Renal cortical epithelial cell (primary cell): Measurements from ENCODE around the gene ANKRD13D. TPM values are rescaled to one million over a fixed set of nuclear protein-coding genes. Genes with fewer than 3 reads are reported as not detected.

Source experiments
- DNase-seq: peaks from one replicate; pipeline ENCODE4 v3.0.0-alpha.2; 2011; ENCODE audit warnings: low read depth
- total RNA-seq: library from RNA; depleted of rRNA; stranded (reverse); fragments of >200 nt; gene quantifications from 2 replicates; pipeline ENCODE4 v1.2.3, GENCODE V29; 2014

ANKRD13D gene
- total RNA-seq, 1 donor from 2014 or later: 29.0 TPM

DNA sequence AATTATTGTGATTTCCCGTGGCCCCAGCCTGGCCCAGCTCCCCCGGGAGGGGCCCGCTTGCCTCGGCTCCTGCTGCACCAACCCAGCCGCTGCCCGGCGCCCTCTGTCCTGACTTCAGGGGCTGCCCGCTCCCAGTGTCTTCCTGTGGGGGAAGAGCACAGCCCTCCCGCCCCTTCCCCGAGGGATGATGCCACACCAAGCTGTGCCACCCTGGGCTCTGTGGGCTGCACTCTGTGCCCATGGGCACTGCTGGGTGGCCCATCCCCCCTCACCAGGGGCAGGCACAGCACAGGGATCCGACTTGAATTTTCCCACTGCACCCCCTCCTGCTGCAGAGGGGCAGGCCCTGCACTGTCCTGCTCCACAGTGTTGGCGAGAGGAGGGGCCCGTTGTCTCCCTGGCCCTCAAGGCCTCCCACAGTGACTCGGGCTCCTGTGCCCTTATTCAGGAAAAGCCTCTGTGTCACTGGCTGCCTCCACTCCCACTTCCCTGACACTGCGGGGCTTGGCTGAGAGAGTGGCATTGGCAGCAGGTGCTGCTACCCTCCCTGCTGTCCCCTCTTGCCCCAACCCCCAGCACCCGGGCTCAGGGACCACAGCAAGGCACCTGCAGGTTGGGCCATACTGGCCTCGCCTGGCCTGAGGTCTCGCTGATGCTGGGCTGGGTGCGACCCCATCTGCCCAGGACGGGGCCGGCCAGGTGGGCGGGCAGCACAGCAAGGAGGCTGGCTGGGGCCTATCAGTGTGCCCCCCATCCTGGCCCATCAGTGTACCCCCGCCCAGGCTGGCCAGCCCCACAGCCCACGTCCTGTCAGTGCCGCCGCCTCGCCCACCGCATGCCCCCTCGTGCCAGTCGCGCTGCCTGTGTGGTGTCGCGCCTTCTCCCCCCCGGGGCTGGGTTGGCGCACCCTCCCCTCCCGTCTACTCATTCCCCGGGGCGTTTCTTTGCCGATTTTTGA lies 3.3 kb upstream of the ANKRD13D start:
- no peak for DNase-seq

DNA sequence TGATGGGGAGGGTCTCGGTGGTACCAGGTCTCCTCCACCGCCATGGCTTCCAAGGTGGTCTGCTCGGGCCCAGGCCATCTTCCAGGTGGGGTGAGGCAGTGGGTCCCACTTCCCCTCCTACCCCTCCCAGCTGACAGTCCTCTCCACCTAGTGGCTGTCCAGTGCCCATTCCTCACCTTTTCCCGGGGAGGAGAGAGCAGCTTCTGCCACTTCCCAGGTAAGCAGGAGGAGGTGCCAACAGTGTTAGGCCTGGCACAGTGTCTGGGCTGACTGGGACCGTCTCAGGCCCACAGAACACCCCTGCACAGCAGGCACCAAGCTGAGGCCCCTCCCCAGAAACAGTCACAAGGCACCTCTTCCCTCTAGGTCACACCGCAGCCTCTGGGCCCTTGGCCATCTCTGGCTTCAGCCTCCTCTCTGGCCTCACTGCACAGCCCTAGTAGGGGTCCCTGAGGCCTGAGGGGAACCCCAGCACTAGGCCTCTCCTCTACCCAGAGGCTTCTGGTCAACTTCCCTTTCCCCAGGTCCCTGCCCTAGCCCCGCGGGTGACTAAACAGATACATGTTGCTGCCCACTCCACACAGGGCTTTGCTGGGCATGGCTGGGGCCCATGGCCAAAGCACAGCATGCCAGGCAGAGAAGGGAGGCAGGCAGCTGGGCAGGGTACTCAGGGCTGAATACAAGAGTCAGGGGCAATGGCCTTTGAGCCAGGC lies 2.3 kb upstream of the ANKRD13D start:
- no peak for DNase-seq

DNA sequence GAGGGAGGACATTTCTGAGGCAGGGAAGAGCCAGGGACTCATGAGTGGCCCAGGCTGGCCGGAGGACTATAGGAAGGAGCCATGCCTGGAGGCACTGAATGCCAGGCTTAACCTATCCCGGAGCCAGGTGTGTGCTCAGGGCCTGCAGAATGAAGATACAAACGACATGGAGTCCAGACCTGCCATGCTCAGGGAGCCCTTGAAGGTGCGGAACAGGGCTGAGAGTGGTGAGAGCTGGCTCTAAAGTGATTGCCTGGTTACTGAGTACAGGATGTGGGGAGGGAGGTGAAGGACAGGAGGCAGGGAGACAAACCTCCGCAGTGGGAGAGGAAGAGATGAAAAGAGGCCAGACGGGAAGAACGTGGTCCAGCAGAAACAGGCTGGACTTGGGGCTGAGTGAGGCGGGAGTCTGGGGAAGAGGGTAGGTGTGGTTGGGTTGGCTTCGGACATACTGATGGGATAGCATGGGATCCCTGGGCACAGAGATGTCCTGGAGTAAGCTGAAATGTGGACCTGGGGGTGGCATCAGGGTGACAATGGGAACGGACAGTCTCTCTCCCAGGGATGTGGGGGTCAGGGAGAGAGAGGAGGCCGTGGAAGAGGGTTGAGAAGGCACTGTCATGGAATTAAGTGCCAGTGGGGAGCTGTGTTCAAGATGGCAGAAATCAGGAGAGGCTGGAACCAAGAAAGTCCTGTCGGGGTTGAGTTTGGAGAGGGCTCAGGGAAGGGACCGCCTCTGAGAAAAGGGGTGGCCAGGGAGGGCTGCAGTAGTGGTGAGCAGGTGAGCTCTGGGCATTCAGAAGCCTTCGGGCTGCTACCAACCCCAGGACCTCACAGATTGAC lies 1.5 kb upstream of the ANKRD13D start:
- no peak for DNase-seq

DNA sequence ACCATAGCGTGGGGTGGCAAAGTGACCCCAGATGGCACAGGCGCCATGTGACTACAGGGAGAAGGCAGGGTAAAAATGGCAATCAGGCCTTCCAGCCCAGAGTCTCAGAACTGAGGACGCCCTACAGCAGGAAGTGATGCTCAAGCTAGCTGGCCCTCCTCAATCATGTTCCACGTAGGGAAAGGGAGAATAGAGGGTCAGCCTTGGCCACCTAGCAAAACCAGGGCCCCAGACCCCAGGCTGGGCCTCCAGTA lies 978 bp upstream of the ANKRD13D start:
- DNase-seq: no peak

DNA sequence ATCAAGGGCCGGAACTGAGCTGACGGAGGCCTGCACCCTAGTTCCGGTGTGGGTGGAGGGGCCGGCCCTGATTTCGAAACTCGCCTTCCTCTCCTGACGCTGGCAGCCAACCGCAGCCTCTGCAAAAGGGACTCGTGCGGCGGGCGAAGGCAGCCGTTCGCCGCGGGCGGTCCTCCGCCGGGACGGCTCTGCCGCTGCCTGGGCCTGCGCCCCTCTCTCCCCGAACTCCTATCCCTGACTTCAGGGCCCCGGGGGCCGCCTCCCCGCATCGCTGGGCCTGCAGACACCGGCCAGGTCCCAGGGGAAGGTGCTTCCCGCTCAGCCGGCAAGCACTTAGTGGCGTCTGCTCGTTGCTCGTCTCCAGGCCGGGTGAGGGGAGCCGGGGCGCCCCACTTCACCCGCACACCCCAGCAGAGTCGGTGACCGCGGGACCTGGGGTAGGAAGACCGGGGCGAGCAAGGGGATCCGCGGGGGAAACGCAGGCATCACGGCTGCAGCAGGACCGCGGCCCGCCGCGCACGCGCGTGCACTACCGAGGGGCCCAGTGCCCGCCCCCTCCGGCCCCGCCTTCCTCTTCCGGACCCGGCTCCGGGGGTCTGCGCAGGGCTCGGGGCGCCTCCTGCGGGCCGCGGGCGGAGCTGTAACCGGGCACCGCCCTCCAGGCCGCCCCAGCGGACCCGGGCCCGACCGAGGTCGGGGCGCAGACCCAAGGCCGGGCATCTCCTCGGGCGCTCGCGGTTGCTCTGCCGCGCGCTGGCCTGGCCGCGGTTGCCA lies 464 bp upstream of the ANKRD13D start:
- peak; percentile 68 for DNase-seq

DNA sequence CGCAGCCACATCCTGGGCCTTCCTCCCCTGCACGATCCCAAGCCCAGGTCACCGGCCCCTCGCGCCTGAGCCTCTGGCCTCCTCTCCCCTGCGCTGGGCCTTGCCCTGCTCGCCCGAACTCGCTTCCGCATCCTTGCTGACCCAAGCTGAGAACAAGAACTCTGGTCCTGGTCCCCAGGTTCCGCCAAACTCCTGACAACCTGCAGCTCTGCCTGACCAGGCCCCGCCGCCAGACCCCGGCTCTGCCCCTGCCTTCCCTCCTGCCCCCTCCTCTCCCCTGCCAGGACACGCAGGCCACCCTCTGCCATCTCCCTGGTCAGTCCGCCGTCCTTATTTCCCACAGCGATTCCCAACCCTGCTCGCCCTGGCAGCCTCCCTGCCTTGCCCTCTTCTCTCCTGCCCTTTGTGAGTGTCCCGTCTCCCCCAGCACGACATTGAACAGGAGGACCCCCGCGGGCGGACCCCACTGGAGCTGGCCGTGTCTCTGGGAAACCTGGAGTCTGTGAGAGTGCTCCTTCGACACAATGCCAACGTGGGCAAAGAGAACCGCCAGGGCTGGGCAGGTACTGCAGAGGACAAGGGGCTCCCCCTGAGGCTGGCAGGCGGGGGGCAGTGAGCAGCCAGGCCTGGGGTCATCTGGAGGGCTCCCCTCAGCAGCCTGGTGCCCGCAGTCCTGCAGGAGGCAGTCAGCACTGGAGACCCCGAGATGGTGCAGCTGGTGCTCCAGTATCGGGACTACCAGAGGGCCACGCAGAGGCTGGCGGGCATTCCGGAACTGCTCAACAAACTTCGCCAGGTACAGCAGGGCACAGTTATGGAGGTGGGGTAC lies 762 bp downstream of the ANKRD13D start:
- DNase-seq: no peak

DNA sequence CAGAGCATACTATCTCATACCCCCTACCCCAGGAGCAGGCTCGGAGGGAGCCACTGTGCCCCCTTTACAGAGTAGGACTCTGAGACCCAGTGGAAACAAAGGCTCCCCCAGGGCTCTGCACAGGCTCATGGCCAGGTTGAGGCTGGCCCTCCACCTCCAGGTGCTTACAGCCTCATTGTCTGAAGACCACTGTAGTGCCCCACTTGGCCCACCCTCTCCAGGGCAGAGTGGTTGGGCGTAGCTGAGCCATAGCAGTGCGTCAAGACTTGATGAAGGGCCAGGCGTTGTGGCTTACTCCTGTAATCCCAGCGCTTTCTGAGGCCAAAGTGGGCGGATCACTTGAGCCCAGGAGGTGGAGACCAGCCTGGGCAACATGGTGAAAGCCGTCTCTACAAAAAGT lies 1.7 kb downstream of the ANKRD13D start:
- DNase-seq: no peak

DNA sequence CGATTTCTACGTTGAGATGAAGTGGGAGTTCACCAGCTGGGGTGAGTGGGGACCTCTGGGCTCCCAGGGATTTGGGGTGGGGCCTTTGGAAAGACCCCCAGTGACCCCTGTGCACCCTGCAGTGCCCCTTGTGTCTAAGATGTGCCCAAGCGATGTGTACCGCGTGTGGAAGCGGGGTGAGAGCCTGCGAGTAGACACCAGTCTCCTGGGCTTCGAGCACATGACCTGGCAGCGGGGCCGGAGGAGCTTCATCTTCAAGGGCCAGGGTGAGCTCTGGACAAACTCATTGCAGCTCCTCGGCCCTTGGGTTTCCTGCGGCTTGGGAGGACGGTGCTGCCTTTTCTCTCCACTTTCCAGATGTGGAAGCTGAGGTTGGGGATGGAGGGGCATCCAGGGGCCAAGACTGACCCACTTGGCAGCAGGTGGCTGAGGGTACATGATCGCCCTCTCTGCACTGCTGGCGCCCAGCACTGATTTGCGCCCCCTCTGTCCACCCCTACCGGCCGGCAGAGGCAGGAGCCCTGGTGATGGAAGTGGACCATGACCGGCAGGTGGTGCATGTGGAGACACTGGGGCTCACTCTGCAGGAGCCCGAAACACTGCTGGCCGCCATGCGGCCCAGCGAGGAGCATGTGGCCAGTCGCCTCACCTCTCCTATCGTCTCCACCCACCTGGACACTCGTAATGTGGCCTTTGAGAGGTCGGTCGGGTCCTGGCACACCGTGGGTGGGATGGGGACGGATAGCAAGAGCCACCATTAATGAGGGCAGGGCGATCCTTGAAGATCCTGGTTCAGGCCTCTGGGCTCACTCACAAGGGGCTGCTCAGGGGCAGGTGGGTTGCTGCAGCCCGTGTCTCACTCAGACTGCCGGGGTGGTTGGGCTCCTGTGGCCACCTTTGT lies 2.6 kb downstream of the ANKRD13D start:
- no peak for DNase-seq

DNA sequence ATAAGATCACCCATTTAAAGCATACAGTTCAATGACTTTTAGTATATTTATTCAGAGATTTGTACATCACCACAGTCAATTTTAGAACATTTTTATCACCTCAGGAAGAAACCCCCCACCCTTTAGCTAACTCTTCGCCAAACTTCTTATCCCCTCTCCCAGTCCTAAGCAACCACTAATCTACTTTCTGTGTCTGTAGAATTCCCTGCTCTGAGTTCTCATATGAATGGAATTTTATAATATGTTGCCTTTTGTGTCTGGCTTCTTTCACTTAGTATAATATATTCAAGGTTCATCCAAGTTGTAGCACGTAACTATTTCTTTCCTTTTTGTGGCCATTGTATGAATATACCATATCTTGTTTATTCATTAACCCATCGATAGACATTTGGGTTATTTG lies 3.6 kb downstream of the ANKRD13D start:
- DNase-seq: no peak

DNA sequence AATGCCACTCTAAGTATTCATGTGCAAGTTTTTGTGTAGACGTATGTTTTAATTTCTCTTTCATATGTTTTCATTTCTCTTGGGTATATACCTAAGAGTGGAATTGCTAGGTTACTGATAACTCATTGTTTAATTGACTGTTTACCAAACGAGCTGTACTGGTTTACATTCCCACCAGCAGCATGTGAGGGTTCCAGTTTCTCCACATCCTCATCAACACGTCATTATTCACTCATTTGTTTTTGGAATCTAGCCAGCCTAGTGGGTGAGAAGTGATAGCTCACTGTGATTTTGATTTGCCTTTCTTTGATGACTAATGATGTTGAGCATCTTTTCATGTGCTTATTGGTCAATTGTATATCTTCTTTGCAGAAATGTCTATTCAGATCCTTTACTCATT lies 4.0 kb downstream of the ANKRD13D start:
- DNase-seq: peak; percentile 56

DNA sequence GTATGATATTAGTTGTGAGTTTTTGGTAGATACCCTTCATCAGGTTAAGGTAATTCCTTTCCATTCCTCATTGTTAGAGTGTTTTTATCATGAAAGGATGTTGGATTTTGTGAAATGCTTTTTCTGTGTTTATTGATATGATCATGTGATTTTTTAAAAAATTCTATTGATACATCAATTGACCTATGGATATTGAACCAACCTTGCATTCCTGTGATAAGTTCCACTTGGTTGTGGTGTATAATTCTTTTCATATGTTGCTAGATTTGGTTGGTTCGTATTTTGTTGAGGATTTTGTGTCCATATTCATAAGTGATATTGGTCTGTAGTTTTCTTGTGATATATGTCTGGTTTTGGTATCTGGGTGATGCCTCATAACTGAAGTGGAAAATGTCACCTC lies 6.7 kb downstream of the ANKRD13D start:
- no peak for DNase-seq

DNA sequence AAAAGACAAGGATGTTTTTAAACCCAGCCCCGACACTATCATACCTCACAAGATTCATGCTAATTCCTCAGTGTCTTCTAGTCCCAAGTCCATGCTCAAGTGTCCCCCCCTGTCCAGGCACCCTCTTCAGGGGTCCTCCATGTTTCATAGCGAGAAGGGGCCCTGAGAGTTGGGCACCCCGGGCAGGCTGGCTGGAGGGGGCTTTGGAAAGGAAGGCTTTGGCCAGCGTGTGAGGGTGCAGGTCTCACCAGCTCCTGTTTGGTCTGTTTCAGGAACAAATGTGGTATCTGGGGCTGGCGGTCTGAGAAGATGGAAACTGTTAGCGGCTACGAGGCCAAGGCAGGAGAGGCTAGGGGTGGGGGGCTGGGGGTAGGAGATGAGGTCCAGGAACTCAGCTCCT lies 9.7 kb downstream of the ANKRD13D start:
- no peak for DNase-seq

DNA sequence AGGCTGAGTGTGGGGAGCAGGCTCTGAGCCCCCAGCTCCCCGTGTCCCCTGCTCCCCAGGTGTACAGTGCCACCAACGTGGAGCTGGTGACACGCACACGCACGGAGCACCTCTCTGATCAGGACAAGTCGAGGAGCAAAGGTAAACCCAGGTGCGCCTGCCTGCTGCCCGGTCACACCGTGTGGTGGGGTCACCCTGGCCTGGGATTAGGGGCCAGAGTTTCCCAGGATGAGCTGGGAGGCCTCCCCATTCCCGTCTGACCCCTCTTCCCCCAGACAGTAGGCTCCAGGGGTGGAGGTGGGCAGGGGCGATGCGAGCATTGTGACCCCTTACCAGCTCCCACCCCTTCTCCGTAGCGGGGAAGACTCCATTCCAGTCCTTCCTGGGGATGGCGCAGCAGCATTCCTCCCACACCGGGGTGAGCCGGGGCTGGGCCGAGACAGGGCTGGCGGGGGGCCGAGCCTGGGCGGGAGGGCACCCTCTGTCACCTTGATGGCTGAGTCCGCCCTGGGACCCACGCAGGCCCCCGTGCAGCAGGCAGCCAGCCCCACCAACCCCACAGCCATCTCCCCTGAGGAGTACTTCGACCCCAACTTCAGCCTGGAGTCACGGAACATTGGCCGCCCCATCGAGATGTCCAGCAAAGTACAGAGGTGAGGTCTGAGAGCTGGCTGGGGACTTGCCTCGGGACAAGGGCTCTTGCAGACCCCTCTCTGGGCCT lies 10.5 kb downstream of the ANKRD13D start:
- no peak for DNase-seq

DNA sequence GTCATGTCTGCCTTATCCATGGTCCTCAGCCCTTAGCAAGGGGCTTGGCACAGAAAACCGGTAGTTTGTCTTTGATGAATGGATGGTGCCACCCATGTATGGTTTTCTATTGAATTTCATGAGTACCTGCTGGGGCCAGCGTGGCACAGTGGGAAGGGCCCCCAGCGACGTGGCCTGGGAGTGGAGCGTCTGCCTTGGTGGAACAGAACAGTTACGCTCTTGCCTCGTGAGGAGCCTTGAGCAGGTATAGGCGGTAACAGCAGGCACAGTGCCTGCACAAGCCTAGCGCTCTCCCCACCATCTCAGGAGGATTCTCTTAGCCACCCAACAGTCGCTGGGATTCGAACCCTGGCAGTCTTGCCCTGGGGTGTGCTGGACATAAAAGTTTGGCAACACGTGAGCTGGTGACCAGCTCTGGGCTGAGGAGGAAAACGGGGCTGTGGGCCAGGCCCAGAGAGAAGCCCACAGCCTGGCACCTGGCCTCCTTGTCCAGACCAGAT lies 11.2 kb downstream of the ANKRD13D start:
- no peak for DNase-seq

DNA sequence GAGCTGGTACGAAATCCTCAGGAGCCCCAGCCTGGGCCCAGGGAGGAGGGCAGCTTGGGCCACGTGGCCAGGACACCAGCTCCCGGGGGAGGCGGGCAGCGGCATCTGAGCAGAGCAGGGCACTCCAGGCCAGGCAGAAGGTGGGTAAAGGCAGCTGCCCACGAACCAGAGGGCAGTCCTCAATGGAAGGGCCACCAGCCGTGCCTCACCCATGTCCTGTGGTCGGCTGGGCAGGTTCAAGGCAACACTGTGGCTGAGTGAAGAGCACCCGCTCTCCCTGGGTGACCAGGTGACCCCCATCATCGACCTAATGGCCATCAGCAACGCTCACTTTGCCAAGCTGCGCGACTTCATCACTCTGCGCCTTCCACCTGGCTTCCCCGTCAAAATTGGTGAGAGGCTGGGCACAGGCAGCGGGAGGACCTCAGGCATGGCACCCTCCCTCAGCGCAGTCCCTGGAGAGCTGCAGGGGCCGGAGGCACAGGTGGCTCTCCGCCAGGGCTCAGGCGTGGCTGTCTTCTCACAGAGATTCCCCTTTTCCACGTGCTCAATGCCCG lies 11.7 kb downstream of the ANKRD13D start:
- no peak for DNase-seq

DNA sequence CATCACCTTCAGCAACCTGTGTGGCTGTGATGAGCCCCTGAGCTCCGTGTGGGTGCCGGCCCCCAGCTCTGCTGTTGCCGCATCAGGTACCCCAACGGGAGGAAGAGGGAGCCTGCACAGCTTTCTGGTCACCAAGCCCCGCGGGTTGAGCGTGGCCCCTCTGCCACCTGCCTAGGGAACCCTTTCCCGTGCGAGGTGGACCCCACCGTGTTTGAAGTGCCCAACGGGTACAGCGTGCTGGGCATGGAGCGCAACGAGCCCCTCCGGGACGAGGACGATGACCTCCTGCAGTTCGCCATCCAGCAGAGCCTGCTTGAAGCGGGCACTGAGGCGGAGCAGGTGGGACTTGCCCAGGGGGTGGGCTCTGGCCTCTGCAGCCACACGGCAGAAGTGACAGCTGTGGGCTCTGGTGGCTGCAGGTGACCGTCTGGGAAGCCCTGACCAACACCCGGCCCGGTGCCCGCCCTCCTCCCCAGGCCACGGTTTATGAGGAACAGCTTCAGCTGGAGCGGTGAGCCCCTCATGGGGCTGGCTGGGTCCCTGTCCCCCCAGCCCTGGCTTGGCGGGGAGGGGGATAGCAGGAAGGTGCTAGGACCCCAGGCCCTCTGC lies 12.3 kb downstream of the ANKRD13D start:
- no peak for DNase-seq

DNA sequence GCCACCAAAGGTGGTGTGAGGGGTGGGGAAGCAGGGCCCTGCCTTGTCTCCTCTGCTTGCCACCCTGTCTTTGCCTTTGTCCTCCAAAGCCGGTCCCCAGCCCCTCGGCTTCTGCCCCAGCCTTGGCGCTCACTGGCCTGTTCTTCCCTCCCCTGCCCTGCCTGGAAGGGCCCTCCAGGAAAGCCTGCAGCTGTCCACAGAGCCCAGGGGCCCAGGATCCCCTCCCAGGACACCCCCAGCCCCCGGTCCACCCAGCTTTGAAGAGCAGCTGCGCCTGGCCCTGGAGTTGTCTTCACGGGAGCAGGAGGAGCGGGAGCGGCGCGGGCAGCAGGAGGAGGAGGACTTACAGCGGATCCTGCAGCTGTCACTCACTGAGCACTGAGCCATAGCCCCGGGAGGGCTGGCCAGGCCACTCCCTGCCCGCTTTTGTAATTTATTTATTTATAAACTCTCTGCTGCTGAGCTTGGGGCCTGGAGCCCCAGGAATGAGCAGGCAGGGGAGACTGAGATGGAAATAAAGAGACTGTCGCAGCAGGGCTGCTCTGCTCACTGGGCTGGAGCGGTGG lies 12.9 kb downstream of the ANKRD13D start:
- peak; percentile 78 for DNase-seq
